H1 (cell line): ENCODE results near the gene SOS1. TPM values are rescaled to one million over a fixed set of nuclear protein-coding genes. Genes with fewer than 3 reads are reported as not detected.

ENCODE experiments used
- CTCF ChIA-PET: fragments of 300-600 bp; sonication (Branson Sonifier 250); formaldehyde crosslinking; loops from one replicate; lab custom pipeline; 2021; ENCODE audit not compliant: partially characterized antibody; lab: Charles Lee
- POLR2A ChIA-PET: fragments of 300-600 bp; sonication (Branson Sonifier 250); formaldehyde crosslinking; loops from one replicate; lab custom pipeline; 2021; ENCODE audit warnings: inconsistent platforms; ENCODE audit not compliant: partially characterized antibody; lab: Charles Lee
- DNase-seq, 2 experiments: peaks; one replicate each; pipeline versions ENCODE4 v3.0.0 to v3.0.0-alpha.2; 2010 to 2022; ENCODE audit warnings: low spot score in 2 of 2, low read depth in 1 of 2, mixed read lengths in 1 of 2
- FAIRE-seq: peaks from 2 replicates; lab custom pipeline; 2011; peaks lifted over from hg19 to GRCh38; lab: Jason Lieb, UNC
- H2AFZ ChIP-seq: 2 replicates; pipeline ENCODE4 v1.8.1; 2012; ENCODE audit warnings: low read length, inconsistent platforms
- H2AK5ac ChIP-seq: 2 replicates; pipeline ENCODE4 v1.6.1; 2013; ENCODE audit warnings: low read depth, low read length
- H2BK120ac ChIP-seq: replicated peaks from 2 replicates; pipeline ENCODE3; 2013; ENCODE audit warnings: low read depth, low read length, inconsistent platforms
- H2BK12ac ChIP-seq: 2 replicates; pipeline ENCODE4 v1.6.1; 2013; ENCODE audit warnings: low read depth, low read length
- H2BK15ac ChIP-seq: 2 replicates; pipeline ENCODE4 v1.6.1; 2013; ENCODE audit warnings: low read length
- H2BK20ac ChIP-seq: 2 replicates; pipeline ENCODE4 v1.6.1; 2013; ENCODE audit warnings: low read length
- H2BK5ac ChIP-seq: 2 replicates; pipeline ENCODE4 v1.6.1; 2013; ENCODE audit warnings: low read depth, low read length
- H3K14ac ChIP-seq: 2 replicates; pipeline ENCODE4 v1.6.1; 2013; ENCODE audit warnings: inconsistent platforms; ENCODE audit not compliant: insufficient read length
- H3K18ac ChIP-seq: 2 replicates; pipeline ENCODE4 v1.6.1; 2013; ENCODE audit warnings: low read length; ENCODE audit errors: extremely low read depth
- H3K23ac ChIP-seq: 2 replicates; pipeline ENCODE4 v1.6.1; 2013; ENCODE audit warnings: inconsistent platforms; ENCODE audit not compliant: insufficient read length
- H3K23me2 ChIP-seq: 2 replicates; pipeline ENCODE4 v1.6.1; 2013; ENCODE audit warnings: low read depth, low read length
- H3K27ac ChIP-seq: 2 replicates; pipeline ENCODE4 v1.6.1; 2011; ENCODE audit warnings: low read depth, low read length, inconsistent platforms
- H3K27me3 ChIP-seq, 4 experiments: replicated peaks in 1 of 4; 1 replicate in 1 of 4; 2 replicates in 3 of 4; pipeline versions ENCODE4 v1.6.1 to v1.8.1; 2011 to 2013; ENCODE audit warnings: low read length in 3 of 4, mild to moderate bottlenecking in 3 of 4, inconsistent platforms in 2 of 4, mixed read lengths in 2 of 4, moderate library complexity in 1 of 4; ENCODE audit not compliant: control insufficient read depth in 3 of 4, insufficient read depth in 3 of 4; ENCODE audit errors: extremely low read depth in 1 of 4
- H3K36me3 ChIP-seq, 4 experiments: 2 replicates each; pipeline versions ENCODE4 v1.6.1 to v1.8.1; 2011 to 2013; ENCODE audit warnings: mild to moderate bottlenecking in 4 of 4, low read length in 3 of 4, moderate library complexity in 2 of 4, control low read depth in 1 of 4, inconsistent platforms in 1 of 4; ENCODE audit not compliant: insufficient read depth in 4 of 4, control insufficient read depth in 2 of 4
- H3K4ac ChIP-seq: replicated peaks from 2 replicates; pipeline ENCODE3; 2013; ENCODE audit warnings: low read length, low read depth, mixed read lengths, inconsistent platforms; ENCODE audit not compliant: insufficient read length
- H3K4me1 ChIP-seq, 4 experiments: replicated peaks in 1 of 4; 1 replicate in 1 of 4; 2 replicates in 3 of 4; pipeline versions ENCODE4 v1.6.1 to v1.8.1; 2011 to 2013; ENCODE audit warnings: low read length in 3 of 4, inconsistent platforms in 2 of 4, mixed read lengths in 1 of 4; ENCODE audit not compliant: insufficient read depth in 4 of 4, control insufficient read depth in 3 of 4
- H3K4me2 ChIP-seq, 2 experiments: 2 replicates each; pipeline versions ENCODE4 v1.6.1 to v1.8.1; 2011 to 2013; ENCODE audit warnings: low read depth in 2 of 2, low read length in 2 of 2, control low read depth in 1 of 2, inconsistent platforms in 1 of 2, mild to moderate bottlenecking in 1 of 2; ENCODE audit not compliant: insufficient read depth in 1 of 2
- H3K4me3 ChIP-seq, 4 experiments: fragments of 200-600, 300-600 bp in 1 of 4; sonication (generic), shearing (Covaris generic), sonication (Bioruptor Twin) in 1 of 4; 2 replicates each; pipeline versions ENCODE4 v1.5.1 to v1.8.1; 2011 to 2016; ENCODE audit warnings: low read length in 4 of 4, low read depth in 3 of 4, control low read depth in 2 of 4, inconsistent platforms in 2 of 4, mild to moderate bottlenecking in 2 of 4, mixed read lengths in 1 of 4, moderate library complexity in 1 of 4; ENCODE audit not compliant: insufficient read depth in 2 of 4; ENCODE audit errors: extremely low read depth in 1 of 4
- H3K56ac ChIP-seq: replicated peaks from 2 replicates; pipeline ENCODE3; 2013; ENCODE audit warnings: low read depth, mild to moderate bottlenecking, mixed read lengths, low read length, inconsistent platforms; ENCODE audit not compliant: insufficient read length
- H3K79me1 ChIP-seq: 2 replicates; pipeline ENCODE4 v1.6.1; 2013; ENCODE audit warnings: low read depth, low read length, control low read depth
- H3K79me2 ChIP-seq, 2 experiments: 2 replicates each; pipeline versions ENCODE4 v1.6.1 to v1.8.1; 2012 to 2013; ENCODE audit warnings: low read length in 2 of 2, mild to moderate bottlenecking in 2 of 2, inconsistent platforms in 1 of 2; ENCODE audit not compliant: insufficient read depth in 2 of 2, control insufficient read depth in 1 of 2
- H3K9ac ChIP-seq, 4 experiments: replicated peaks in 1 of 4; 1 replicate in 1 of 4; 2 replicates in 3 of 4; pipeline versions ENCODE4 v1.6.1 to v1.8.1; 2011 to 2013; ENCODE audit warnings: low read depth in 3 of 4, low read length in 3 of 4, control low read depth in 2 of 4, mild to moderate bottlenecking in 2 of 4, moderate library complexity in 2 of 4, inconsistent platforms in 1 of 4; ENCODE audit errors: extremely low read depth in 1 of 4
- H3K9me3 ChIP-seq, 2 experiments: 2 replicates each; pipeline versions ENCODE4 v1.6.1 to v1.8.1; 2012 to 2013; ENCODE audit warnings: mild to moderate bottlenecking in 2 of 2, moderate library complexity in 2 of 2, control low read depth in 1 of 2, inconsistent platforms in 1 of 2, low read depth in 1 of 2, low read length in 1 of 2, mixed read lengths in 1 of 2; ENCODE audit not compliant: insufficient read depth in 2 of 2
- H4K20me1 ChIP-seq, 2 experiments: replicated peaks in 1 of 2; 2 replicates each; pipeline versions ENCODE3 to v1.8.1; 2011 to 2013; ENCODE audit warnings: inconsistent platforms in 2 of 2, low read length in 2 of 2, mild to moderate bottlenecking in 1 of 2; ENCODE audit not compliant: insufficient read depth in 2 of 2, control insufficient read depth in 1 of 2
- H4K5ac ChIP-seq: 2 replicates; pipeline ENCODE4 v1.6.1; 2013; ENCODE audit warnings: low read length, low read depth, mixed read lengths, inconsistent platforms; ENCODE audit not compliant: insufficient read length
- H4K8ac ChIP-seq: 2 replicates; pipeline ENCODE4 v1.8.0; 2013; ENCODE audit warnings: mild to moderate bottlenecking, moderate library complexity, low read length, inconsistent platforms; ENCODE audit not compliant: insufficient read depth; ENCODE audit errors: extremely low read depth
- H4K91ac ChIP-seq: replicated peaks from 2 replicates; pipeline ENCODE3; 2013; ENCODE audit warnings: low read length, mixed read lengths, inconsistent platforms; ENCODE audit not compliant: insufficient read length
- GTF2F1 ChIP-seq: IDR thresholded peaks from 2 replicates; pipeline ENCODE4 v1.6.1; 2012; ENCODE audit warnings: low read depth, low read length, improper control_type of control experiment, borderline replicate concordance
- SAP30 ChIP-seq: fragments of 300-600 bp; sonication (generic); IDR thresholded peaks from 2 replicates; pipeline ENCODE4 v1.7.1; 2012; ENCODE audit warnings: low read length, moderate library complexity, mild to moderate bottlenecking, inconsistent platforms; ENCODE audit not compliant: insufficient read depth, insufficient replicate concordance
- SP2 ChIP-seq: IDR thresholded peaks from 2 replicates; pipeline ENCODE4 v1.6.1; 2012; ENCODE audit warnings: mild to moderate bottlenecking, low read length, inconsistent platforms
- WGBS, 2 experiments: shearing (Covaris generic) in 1 of 2; methylation state at CpG; one replicate each; pipeline versions ENCODE4 v1.1.6 to v1.1.7; 2013 to 2015; ENCODE audit warnings: low lambda C conversion rate in 2 of 2, mixed read lengths in 2 of 2, inconsistent platforms in 1 of 2, low coverage in 1 of 2, missing lambda C conversion rate in 1 of 2; ENCODE audit not compliant: insufficient replicate concordance in 2 of 2, insufficient coverage in 1 of 2, insufficient read length in 1 of 2; ENCODE audit errors: extremely low coverage in 1 of 2, missing lambda C conversion rate in 1 of 2; 5-methylcytosine and 5-hydroxymethylcytosine counted together
- polyA plus RNA-seq, 7 experiments: library from polyadenylated mRNA; depleted of rRNA in 3 of 7; stranded (reverse) in 5 of 7; unstranded in 2 of 7; fragments of >200 nt in 5 of 7; fragments of 200-250 nt in 2 of 7; gene quantifications; 1 replicate in 5 of 7; 2 replicates in 1 of 7; 4 replicates in 1 of 7; pipeline versions ENCODE4 v1.2.1 to v1.2.3, GENCODE V29; 2011 to 2013; ENCODE audit warnings: missing spikeins in 2 of 7, mixed read lengths in 2 of 7
- total RNA-seq: library from RNA; stranded (reverse); fragmentation: NEBNext Ultra II Directional; extraction: Animal tissue kit (Norgen Biotek cat#: 25700); gene quantifications from 2 replicates; pipeline ENCODE4 v1.2.1, GENCODE V29; 2021

SOS1 gene
- total and polyA plus RNA-seq, 2 of the 8 experiments (the other 6 are each of a cell fraction or from before 2014, with no cell fraction given), result 25.7 to 27.0 TPM

- no peak for FAIRE-seq
- CTCF ChIA-PET, result interaction anchor here (0.7 to 1.6 kb wide), 2 partner anchors 33 to 144 kb away, joined by 3 to 5 read pairs; no protein-coding TSS in a partner anchor
- TF ChIP-seq GTF2F1, result no peak
- TF ChIP-seq SAP30, result no peak
- no peak for TF ChIP-seq SP2
Measured at GRCh38 chr2:39091543-39091942, 29.3 kb downstream of the SOS1 start.

More at GRCh38 chr2:39091543-39091942, 29.3 kb downstream of the SOS1 start:
- Histone ChIP-seq H4K5ac (no peak overlapping the region), H3K36me3 (no peaks in the 10 kb centered on the region), H3K23ac (no peak overlapping the region), H3K4me2 (0 out of 4 replicates have a peak overlapping the region, but pooled peaks of 1 of the 2 experiments have one; percentile 29), H2AK5ac (no peak overlapping the region), H3K27ac (no peak overlapping the region), H4K8ac (no peak overlapping the region), H3K4ac (no peak overlapping the region), H2BK20ac (no peak overlapping the region), H3K23me2 (no peaks in the 10 kb centered on the region), H3K18ac (no peak overlapping the region), H2AFZ (no peak overlapping the region), H3K9me3 (no peaks in the 10 kb centered on the region), H2BK120ac (no peak overlapping the region), H3K4me3 (no peak overlapping the region), H3K56ac (no peak overlapping the region), H2BK15ac (no peak overlapping the region), H2BK5ac (no peak overlapping the region), H3K9ac (no peak overlapping the region), H3K79me1 (no peaks in the 10 kb centered on the region; the same call in 1 of the 2 replicates), H3K14ac (no peak overlapping the region), H2BK12ac (no peak overlapping the region), H3K4me1 (peaks cover 2 to 6% (median 2%) of the 10 kb centered on the region in 4 experiments; a peak in 5 of 7 replicates), H3K79me2 (peaks cover 0 to 87% of the 10 kb centered on the region in 2 experiments; a peak in 3 of 4 replicates), H4K20me1 (peaks cover 0 to 8% of the 10 kb centered on the region in 2 experiments), H4K91ac (no peak overlapping the region), H3K27me3 (no peaks in the 10 kb centered on the region)
- POLR2A ChIA-PET, result no interaction called here
- no peak for DNase-seq
- WGBS, 2 experiments, result 71% methylated on average over 4 of the region's 4 CpGs; no CpG with 5 or more reads in 1 of the 2 experiments
